Measurements from ENCODE around the gene TMEM63B.

DNA sequence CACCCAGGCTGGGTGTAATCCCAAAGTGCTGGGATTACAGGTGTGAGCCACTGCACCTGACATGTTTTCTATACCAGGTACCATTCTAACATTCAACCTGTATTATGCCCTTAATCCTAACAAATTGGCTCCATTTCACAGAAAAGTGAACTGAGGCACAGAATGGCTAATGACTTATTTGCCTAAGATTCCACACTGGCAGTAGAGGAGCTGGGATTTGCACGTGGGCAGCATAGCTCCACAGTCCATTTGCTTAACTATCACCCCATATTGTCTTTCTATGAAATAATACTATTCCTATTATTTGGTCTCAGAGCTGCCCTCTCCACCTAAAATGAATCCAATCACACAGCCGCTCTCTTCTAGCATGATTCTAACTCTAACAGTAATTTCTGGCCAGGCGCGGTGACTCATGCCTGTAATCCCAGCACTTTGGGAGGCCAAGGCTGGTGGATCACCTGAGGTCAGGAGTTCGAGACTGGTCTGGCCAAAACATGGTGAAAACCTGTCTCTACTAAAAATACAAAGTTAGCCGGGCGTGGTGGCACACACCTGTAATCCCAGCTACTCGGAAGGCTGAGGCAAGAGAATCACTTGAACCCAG is 66.1 kb downstream of the TMEM63B start:
- TF ChIP-seq, protein P1, sequence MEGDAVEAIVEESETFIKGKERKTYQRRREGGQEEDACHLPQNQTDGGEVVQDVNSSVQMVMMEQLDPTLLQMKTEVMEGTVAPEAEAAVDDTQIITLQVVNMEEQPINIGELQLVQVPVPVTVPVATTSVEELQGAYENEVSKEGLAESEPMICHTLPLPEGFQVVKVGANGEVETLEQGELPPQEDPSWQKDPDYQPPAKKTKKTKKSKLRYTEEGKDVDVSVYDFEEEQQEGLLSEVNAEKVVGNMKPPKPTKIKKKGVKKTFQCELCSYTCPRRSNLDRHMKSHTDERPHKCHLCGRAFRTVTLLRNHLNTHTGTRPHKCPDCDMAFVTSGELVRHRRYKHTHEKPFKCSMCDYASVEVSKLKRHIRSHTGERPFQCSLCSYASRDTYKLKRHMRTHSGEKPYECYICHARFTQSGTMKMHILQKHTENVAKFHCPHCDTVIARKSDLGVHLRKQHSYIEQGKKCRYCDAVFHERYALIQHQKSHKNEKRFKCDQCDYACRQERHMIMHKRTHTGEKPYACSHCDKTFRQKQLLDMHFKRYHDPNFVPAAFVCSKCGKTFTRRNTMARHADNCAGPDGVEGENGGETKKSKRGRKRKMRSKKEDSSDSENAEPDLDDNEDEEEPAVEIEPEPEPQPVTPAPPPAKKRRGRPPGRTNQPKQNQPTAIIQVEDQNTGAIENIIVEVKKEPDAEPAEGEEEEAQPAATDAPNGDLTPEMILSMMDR (conservative IDR thresholded peaks at IDR 0.05; ENCODE audit: low read length): no peak
- no peak for TF ChIP-seq EZH2phosphoT487 (IDR thresholded peaks at IDR 0.05; ENCODE audit: borderline replicate concordance)

Data from Loucy (cell line).